ENCODE data around the gene PDE7B. TPM values are rescaled to one million over a fixed set of nuclear protein-coding genes. Genes with fewer than 3 reads are reported as not detected.

The PDE7B gene
- total and polyA plus RNA-seq, 7 donors, result 1.9 to 4.6 (median 2.7) TPM

DNA sequence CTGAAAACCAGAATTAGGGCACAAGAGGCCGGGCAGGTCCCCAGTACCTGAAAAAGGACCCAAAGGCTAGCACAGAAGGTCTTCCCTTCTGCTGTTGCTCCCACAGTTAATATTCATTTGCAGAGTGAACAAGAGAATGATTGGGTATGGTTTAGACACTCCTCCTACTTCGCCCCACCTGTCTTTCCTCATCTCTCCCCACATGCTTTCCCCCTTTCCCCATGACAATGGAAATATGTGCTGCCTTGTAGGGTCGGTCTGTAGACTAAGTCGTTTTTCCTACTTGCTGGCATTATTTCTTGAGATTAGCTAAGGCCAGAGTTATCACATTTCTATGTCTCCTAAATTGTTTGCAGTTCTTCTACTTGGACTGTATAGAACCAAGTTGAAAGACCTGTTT lies 181.9 kb downstream of the PDE7B start:
- intact Hi-C loops (cut with DNase I), result loop anchor here (5.0 to 10.0 kb wide), 2 partner anchors 191 to 194 kb away; no protein-coding TSS in a partner anchor

DNA sequence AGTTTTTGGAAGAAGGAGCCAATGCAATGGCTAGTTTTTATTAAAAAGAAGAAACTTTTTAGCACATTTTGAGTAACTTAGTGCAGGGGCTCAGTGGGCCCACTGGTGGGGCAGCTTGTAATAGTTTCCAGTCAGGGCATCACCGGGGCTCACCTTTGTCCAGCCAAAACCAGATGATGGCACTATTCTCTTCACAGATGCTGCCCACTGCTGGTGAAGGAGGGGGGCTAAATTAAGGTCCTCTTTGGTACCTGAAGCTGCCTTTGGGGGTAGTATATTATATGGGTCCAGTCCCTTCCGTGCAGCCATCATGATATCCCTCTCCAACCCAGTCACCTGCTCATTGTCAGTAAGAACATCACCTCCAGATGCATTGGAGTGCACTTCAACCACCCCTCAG lies 182.9 kb downstream of the PDE7B start:
- DNase-seq (no peak), ATAC-seq (no peak)
- Histone ChIP-seq H3K27me3 (ENCODE audit: insufficient read depth in 3 of 3, low read length in 2 of 3) (no peaks in the 10 kb centered on the region), H3K36me3 (ENCODE audit: insufficient read depth in 1 of 2, low read depth in 1 of 2) (no peaks in the 10 kb centered on the region), H3K4me3 (no peak overlapping the region), H3K27ac (no peak overlapping the region), H3K9me3 (no peaks in the 10 kb centered on the region), H3K4me1 (peaks cover 3% of the 10 kb centered on the region)
- 78 to 98% (median 98%) methylated on average over 2 of the region's 2 CpGs for WGBS, 3 donors
- intact Hi-C loops (cut with DNase I), result loop anchor here (5.0 to 10.0 kb wide), 2 partner anchors 190 to 193 kb away; no protein-coding TSS in a partner anchor
- no peak for TF ChIP-seq CTCF (IDR thresholded peaks at IDR 0.05)

More for the DNA sequence above, 181.9 kb downstream of the PDE7B start:
- no peak for TF ChIP-seq CTCF (IDR thresholded peaks at IDR 0.05)
- DNase-seq (no peak), ATAC-seq (no peak)
- H3K4me3 ChIP-seq, result no peak overlapping the region
- H3K27me3 ChIP-seq (ENCODE audit: insufficient read depth in 3 of 3, low read length in 2 of 3), result no peaks in the 10 kb centered on the region
- no peak overlapping the region for H3K27ac ChIP-seq
- 66 to 83% (median 73%) methylated on average over 4 of the region's 4 CpGs for WGBS, 3 donors
- peaks cover 3% of the 10 kb centered on the region for H3K4me1 ChIP-seq
- H3K9me3 ChIP-seq, result no peaks in the 10 kb centered on the region
- no peaks in the 10 kb centered on the region for H3K36me3 ChIP-seq (ENCODE audit: insufficient read depth in 1 of 2, low read depth in 1 of 2)

GRCh38 chr6:136035378-136036070 lies 184.0 kb downstream of the PDE7B start:
- WGBS, 3 donors, result 32 to 39% (median 36%) methylated on average over 4 of the region's 4 CpGs
- Histone ChIP-seq H3K9me3 (no peaks in the 10 kb centered on the region), H3K4me1 (peaks cover 3% of the 10 kb centered on the region), H3K36me3 (ENCODE audit: insufficient read depth in 1 of 2, low read depth in 1 of 2) (no peaks in the 10 kb centered on the region), H3K4me3 (no peak overlapping the region), H3K27me3 (ENCODE audit: insufficient read depth in 3 of 3, low read length in 2 of 3) (no peaks in the 10 kb centered on the region), H3K27ac (peak overlapping the region; percentile 18)
- intact Hi-C loops (cut with DNase I), result loop anchor here (5.0 to 10.0 kb wide), 2 partner anchors 67 to 189 kb away; no protein-coding TSS in a partner anchor
- no peak for DNase-seq
- peak in 1 of 4 donors; percentile 45 for ATAC-seq
- no peak for TF ChIP-seq CTCF (IDR thresholded peaks at IDR 0.05)

DNA sequence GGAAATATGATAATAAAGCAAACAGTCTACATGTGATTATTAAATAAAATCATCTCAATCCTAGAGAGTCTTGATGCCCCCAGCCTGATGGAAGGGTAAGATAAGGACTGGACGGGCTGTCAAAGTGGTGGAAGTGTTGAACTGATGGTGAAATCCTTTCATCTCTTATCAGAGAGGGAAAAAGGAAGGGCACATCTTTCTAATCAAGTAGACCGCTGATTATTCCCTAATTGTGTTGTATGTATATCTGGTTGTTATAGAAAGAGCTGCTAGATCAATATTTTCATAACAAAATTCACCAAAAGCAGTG lies 184.5 kb downstream of the PDE7B start:
- intact Hi-C loops (cut with DNase I), result loop anchor here (5.0 to 10.0 kb wide), 2 partner anchors 66 to 189 kb away; no protein-coding TSS in a partner anchor
- TF ChIP-seq CTCF (IDR thresholded peaks at IDR 0.05), result no peak
- DNase-seq, result no peak
- 77 to 80% (median 78%) methylated on average over 2 of the region's 2 CpGs for WGBS, 3 donors
- Histone ChIP-seq H3K27me3 (ENCODE audit: insufficient read depth in 3 of 3, low read length in 2 of 3) (no peaks in the 10 kb centered on the region), H3K4me1 (peaks cover 3% of the 10 kb centered on the region), H3K36me3 (ENCODE audit: insufficient read depth in 1 of 2, low read depth in 1 of 2) (no peaks in the 10 kb centered on the region), H3K4me3 (no peak overlapping the region), H3K9me3 (no peaks in the 10 kb centered on the region), H3K27ac (peak overlapping the region; percentile 3)
- ATAC-seq, result no peak

All from psoas muscle (tissue), 8 donors.